ENCODE results near the gene FSIP1. TPM values are rescaled to one million over a fixed set of nuclear protein-coding genes. Genes with fewer than 3 reads are reported as not detected.

Gene FSIP1
- total RNA-seq, 1 donor from 2014 or later, result 2.5 TPM

- no peak overlapping the region for H3K9ac ChIP-seq
- no peaks in the 10 kb centered on the region for H3F3A ChIP-seq (ENCODE audit: low read depth)
- H3K4me2 ChIP-seq, result no peak overlapping the region
- no peaks in the 10 kb centered on the region for H3K36me3 ChIP-seq
- H2AFZ ChIP-seq (replicated peaks), result no peak overlapping the region
- Mint-ChIP-seq H3K9me3 (no peaks in the 10 kb centered on the region), H3K4me1 (peaks cover 29% of the 10 kb centered on the region), H3K4me3 (no peak overlapping the region), H3K27ac (no peak overlapping the region), H3K27me3 (ENCODE audit: insufficient read depth, low read depth) (peaks cover 12% of the 10 kb centered on the region), H3K36me3 (no peaks in the 10 kb centered on the region)
- H3K4me1 ChIP-seq, result no peaks in the 10 kb centered on the region
- no peaks in the 10 kb centered on the region for H3K9me3 ChIP-seq (ENCODE audit: low read depth)
- no peak overlapping the region for H3K27ac ChIP-seq
- H4K20me1 ChIP-seq (ENCODE audit: low read depth), result no peaks in the 10 kb centered on the region
- TF ChIP-seq CTCF (IDR thresholded peaks at IDR 0.05), result no peak
- no peak for TF ChIP-seq EZH2 (IDR thresholded peaks at IDR 0.05)
- TF ChIP-seq EZH2phosphoT487 (IDR thresholded peaks at IDR 0.05), result no peak
- no peaks in the 10 kb centered on the region for H3K79me2 ChIP-seq (ENCODE audit: low read depth)
- no peaks in the 10 kb centered on the region for H3K27me3 ChIP-seq
- H3K4me3 ChIP-seq, result no peak overlapping the region
- no peak for DNase-seq (ENCODE audit: low spot score)
These were observed 15.7 kb upstream of the FSIP1 start for GRCh38 chr15:39798382-39798781.

GRCh38 chr15:39797407-39797806, 14.8 kb upstream of the FSIP1 start:
- no peaks in the 10 kb centered on the region for H3K9me3 Mint-ChIP-seq
- Histone ChIP-seq H3K27ac (no peak overlapping the region), H3K36me3 (no peaks in the 10 kb centered on the region), H3K4me3 (no peak overlapping the region), H3K4me1 (no peaks in the 10 kb centered on the region), H3K79me2 (ENCODE audit: low read depth) (no peaks in the 10 kb centered on the region), H4K20me1 (ENCODE audit: low read depth) (no peaks in the 10 kb centered on the region), H3K9ac (no peak overlapping the region), H3K27me3 (no peaks in the 10 kb centered on the region), H3K4me2 (no peak overlapping the region), H3K9me3 (ENCODE audit: low read depth) (no peaks in the 10 kb centered on the region), H3F3A (ENCODE audit: low read depth) (no peaks in the 10 kb centered on the region), H2AFZ (replicated peaks) (no peak overlapping the region)
- H3K27ac Mint-ChIP-seq, result no peak overlapping the region
- TF ChIP-seq EZH2phosphoT487 (IDR thresholded peaks at IDR 0.05) (no peak), CTCF (IDR thresholded peaks at IDR 0.05) (no peak), EZH2 (IDR thresholded peaks at IDR 0.05) (no peak)
- peaks cover 29% of the 10 kb centered on the region for H3K4me1 Mint-ChIP-seq
- H3K27me3 Mint-ChIP-seq (ENCODE audit: insufficient read depth, low read depth), result peaks cover 12% of the 10 kb centered on the region
- H3K36me3 Mint-ChIP-seq, result no peaks in the 10 kb centered on the region
- DNase-seq (ENCODE audit: low spot score), result no peak
- H3K4me3 Mint-ChIP-seq, result no peak overlapping the region

GRCh38 chr15:39796601-39797000, 14.0 kb upstream of the FSIP1 start:
- Mint-ChIP-seq H3K4me3 (no peak overlapping the region), H3K27me3 (ENCODE audit: insufficient read depth, low read depth) (peaks cover 9% of the 10 kb centered on the region), H3K4me1 (peaks cover 29% of the 10 kb centered on the region), H3K9me3 (no peaks in the 10 kb centered on the region), H3K27ac (no peak overlapping the region), H3K36me3 (no peaks in the 10 kb centered on the region)
- H3K4me2 ChIP-seq, result no peak overlapping the region
- H3K27me3 ChIP-seq, result no peaks in the 10 kb centered on the region
- TF ChIP-seq EZH2 (IDR thresholded peaks at IDR 0.05) (no peak), CTCF (IDR thresholded peaks at IDR 0.05) (no peak), EZH2phosphoT487 (IDR thresholded peaks at IDR 0.05) (no peak)
- H4K20me1 ChIP-seq (ENCODE audit: low read depth), result no peaks in the 10 kb centered on the region
- H3K79me2 ChIP-seq (ENCODE audit: low read depth), result no peaks in the 10 kb centered on the region
- DNase-seq (ENCODE audit: low spot score), result no peak
- H3K4me3 ChIP-seq, result no peak overlapping the region
- H3K36me3 ChIP-seq, result no peaks in the 10 kb centered on the region
- H2AFZ ChIP-seq (replicated peaks), result no peak overlapping the region
- no peak overlapping the region for H3K9ac ChIP-seq
- H3K27ac ChIP-seq, result no peak overlapping the region
- H3F3A ChIP-seq (ENCODE audit: low read depth), result no peaks in the 10 kb centered on the region
- no peaks in the 10 kb centered on the region for H3K9me3 ChIP-seq (ENCODE audit: low read depth)
- no peaks in the 10 kb centered on the region for H3K4me1 ChIP-seq

All from neural progenitor cell (in vitro differentiated cells).